A673 (cell line): ENCODE results near the gene ESPN. TPM values are rescaled to one million over a fixed set of nuclear protein-coding genes. Genes with fewer than 3 reads are reported as not detected.

Experiments used
- BruUV-seq: library from RNA; stranded (reverse); fragments of 400-500 nt; replicated peaks from 2 replicates; lab custom pipeline; 2021; lab: Mats Ljungman, UMichigan
- CTCF ChIA-PET: fragments of 300-600 bp; sonication (Branson Sonifier 250); formaldehyde crosslinking; loops from one replicate; lab custom pipeline; 2022; ENCODE audit warnings: antibody characterized with exemption; lab: Charles Lee
- POLR2A ChIA-PET: fragments of 300-600 bp; sonication (Branson Sonifier 250); formaldehyde crosslinking; loops from one replicate; lab custom pipeline; 2022; ENCODE audit warnings: antibody characterized with exemption; ENCODE audit not compliant: low non-redundant PET; lab: Charles Lee
- DNase-seq: peaks from one replicate; pipeline ENCODE4 v3.0.0-alpha.2; 2015; ENCODE audit warnings: low spot score
- H3K27ac ChIP-seq: fragments of 200-600 bp; sonication (generic); 2 replicates; pipeline ENCODE4 v1.5.1; 2016; ENCODE audit warnings: mixed run types, low read depth, mild to moderate bottlenecking, mixed read lengths, antibody characterized with exemption, low read length; ENCODE audit not compliant: poor library complexity, severe bottlenecking
- H3K27me3 ChIP-seq: fragments of 200-600 bp; sonication (generic); replicated peaks from 2 replicates; pipeline ENCODE4 v1.6.1; 2017; ENCODE audit warnings: mixed run types, low read depth, mild to moderate bottlenecking, mixed read lengths, antibody characterized with exemption, low read length; ENCODE audit not compliant: insufficient read depth, poor library complexity
- H3K36me3 ChIP-seq: fragments of 200-600 bp; sonication (generic); 2 replicates; pipeline ENCODE4 v1.6.1; 2016; ENCODE audit warnings: mixed run types, mild to moderate bottlenecking, mixed read lengths, antibody characterized with exemption, low read length; ENCODE audit not compliant: insufficient read depth, poor library complexity, severe bottlenecking
- H3K4me1 ChIP-seq: fragments of 200-600 bp; sonication (generic); 2 replicates; pipeline ENCODE4 v1.6.1; 2017; ENCODE audit warnings: mixed run types, mild to moderate bottlenecking, mixed read lengths, antibody characterized with exemption, low read length; ENCODE audit not compliant: insufficient read depth, poor library complexity, severe bottlenecking
- H3K4me3 ChIP-seq: fragments of 200-600 bp; sonication (generic); 2 replicates; pipeline ENCODE4 v1.5.1; 2016; ENCODE audit warnings: low read depth, mixed run types, mild to moderate bottlenecking, mixed read lengths, low read length; ENCODE audit not compliant: poor library complexity, severe bottlenecking
- H3K9me3 ChIP-seq: fragments of 200-600 bp; sonication (generic); 2 replicates; pipeline ENCODE4 v1.6.1; 2016; ENCODE audit warnings: mixed run types, low read depth, mild to moderate bottlenecking, mixed read lengths, antibody characterized with exemption, low read length; ENCODE audit not compliant: poor library complexity, severe bottlenecking
- EZH2 ChIP-seq: fragments of 200-600 bp; sonication (generic); IDR thresholded peaks from 2 replicates; pipeline ENCODE4 v1.6.1; 2017; ENCODE audit warnings: borderline replicate concordance, low read depth, mild to moderate bottlenecking, mixed read lengths, antibody characterized with exemption, low read length; ENCODE audit not compliant: poor library complexity, severe bottlenecking
- intact Hi-C: fragments of 100-400 bp; cut with micrococcal nuclease; formaldehyde crosslinking; loops from one replicate; pipeline ENCODE4 v1.10.0; 2022; ENCODE audit not compliant: unreplicated experiment
- total RNA-seq: library from RNA; stranded (reverse); gene quantifications from 2 replicates; pipeline ENCODE4 v1.2.3, GENCODE V29; 2021
- TF ChIP-seq, protein P1 (sequence below): fragments of 300-800, 200-600 bp; sonication (generic); conservative IDR thresholded peaks from 2 replicates; pipeline ENCODE4 v1.5.1; 2017; ENCODE audit warnings: low read depth, mild to moderate bottlenecking, antibody characterized with exemption, low read length, moderate library complexity, mixed read lengths

Gene ESPN
- total RNA-seq, 1 experiment from 2014 or later: not detected

GRCh38 chr1:6477039-6477820 is 52.7 kb downstream of the ESPN start:
- ChIA-PET CTCF (no interaction called here), POLR2A (no interaction called here)
- Histone ChIP-seq H3K9me3 (no peaks in the 10 kb centered on the region), H3K4me1 (no peaks in the 10 kb centered on the region), H3K4me3 (no peak overlapping the region), H3K36me3 (no peaks in the 10 kb centered on the region), H3K27ac (no peak overlapping the region), H3K27me3 (peaks cover 3% of the 10 kb centered on the region)
- TF ChIP-seq, protein P1, sequence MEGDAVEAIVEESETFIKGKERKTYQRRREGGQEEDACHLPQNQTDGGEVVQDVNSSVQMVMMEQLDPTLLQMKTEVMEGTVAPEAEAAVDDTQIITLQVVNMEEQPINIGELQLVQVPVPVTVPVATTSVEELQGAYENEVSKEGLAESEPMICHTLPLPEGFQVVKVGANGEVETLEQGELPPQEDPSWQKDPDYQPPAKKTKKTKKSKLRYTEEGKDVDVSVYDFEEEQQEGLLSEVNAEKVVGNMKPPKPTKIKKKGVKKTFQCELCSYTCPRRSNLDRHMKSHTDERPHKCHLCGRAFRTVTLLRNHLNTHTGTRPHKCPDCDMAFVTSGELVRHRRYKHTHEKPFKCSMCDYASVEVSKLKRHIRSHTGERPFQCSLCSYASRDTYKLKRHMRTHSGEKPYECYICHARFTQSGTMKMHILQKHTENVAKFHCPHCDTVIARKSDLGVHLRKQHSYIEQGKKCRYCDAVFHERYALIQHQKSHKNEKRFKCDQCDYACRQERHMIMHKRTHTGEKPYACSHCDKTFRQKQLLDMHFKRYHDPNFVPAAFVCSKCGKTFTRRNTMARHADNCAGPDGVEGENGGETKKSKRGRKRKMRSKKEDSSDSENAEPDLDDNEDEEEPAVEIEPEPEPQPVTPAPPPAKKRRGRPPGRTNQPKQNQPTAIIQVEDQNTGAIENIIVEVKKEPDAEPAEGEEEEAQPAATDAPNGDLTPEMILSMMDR: no peak
- TF ChIP-seq EZH2: no peak
- intact Hi-C loops: no loop called here
- BruUV-seq: no TSS peak
- no peak for DNase-seq

GRCh38 chr1:6481820-6482219 is 57.2 kb downstream of the ESPN start:
- Histone ChIP-seq H3K9me3 (no peaks in the 10 kb centered on the region), H3K27me3 (peaks cover 33% of the 10 kb centered on the region), H3K4me3 (no peak overlapping the region), H3K27ac (no peak overlapping the region), H3K4me1 (peaks cover 6% of the 10 kb centered on the region), H3K36me3 (no peaks in the 10 kb centered on the region)
- ChIA-PET CTCF (interaction anchor here (0.7 to 0.9 kb wide), 3 partner anchors 236 to 1062 kb away, joined by 3 to 6 read pairs (median 6); no protein-coding TSS in a partner anchor), POLR2A (no interaction called here)
- no peak for DNase-seq
- TF ChIP-seq EZH2: no peak
- TF ChIP-seq, protein P1: no peak
- intact Hi-C loops: no loop called here
- no TSS peak for BruUV-seq

DNA sequence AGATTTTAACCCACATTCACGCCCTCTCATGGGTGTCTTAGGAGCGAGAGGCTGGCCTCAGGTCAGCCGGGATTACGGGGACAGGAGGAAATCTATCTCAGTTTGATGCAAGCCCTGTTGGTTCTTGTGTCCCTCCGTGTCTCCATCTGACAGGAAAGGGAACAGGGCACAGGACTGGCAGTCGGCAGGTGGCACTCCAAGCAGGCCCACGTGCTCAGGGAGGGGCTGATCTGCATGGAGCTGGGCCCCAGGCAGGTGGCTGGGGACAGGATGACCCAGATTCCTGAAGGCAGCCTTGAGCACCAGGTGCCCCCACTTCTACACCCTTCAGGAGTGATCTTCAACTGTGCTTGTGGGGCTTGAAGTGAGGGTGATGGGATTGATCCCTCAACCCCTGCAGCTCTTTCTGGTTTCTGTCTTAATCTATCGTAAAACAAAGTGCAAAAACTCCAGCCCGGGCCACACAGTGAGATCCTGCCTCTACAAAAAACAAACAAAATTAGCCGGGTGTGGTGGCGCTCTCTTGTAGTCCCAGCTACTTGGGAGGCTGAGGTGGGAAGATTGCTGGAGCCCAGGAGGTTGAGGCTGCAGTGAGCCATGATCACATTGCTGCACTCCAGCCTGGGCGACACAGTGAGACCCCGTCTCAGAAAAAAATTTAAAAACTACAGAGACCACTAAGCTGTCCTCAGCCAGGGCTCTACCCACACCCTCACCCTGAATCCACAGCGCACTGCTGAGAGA is 58.6 kb downstream of the ESPN start:
- peaks cover 6% of the 10 kb centered on the region for H3K4me1 ChIP-seq
- TF ChIP-seq, protein P1: no peak
- no peak for TF ChIP-seq EZH2
- H3K27ac ChIP-seq: no peak overlapping the region
- intact Hi-C loops: no loop called here
- no peak overlapping the region for H3K4me3 ChIP-seq
- H3K36me3 ChIP-seq: no peaks in the 10 kb centered on the region
- POLR2A ChIA-PET: no interaction called here
- DNase-seq: no peak
- H3K9me3 ChIP-seq: no peaks in the 10 kb centered on the region
- peaks cover 33% of the 10 kb centered on the region for H3K27me3 ChIP-seq
- CTCF ChIA-PET: interaction anchor here (0.5 to 0.9 kb wide), 2 partner anchors 53 to 163 kb away, joined by 3 read pairs; no protein-coding TSS in a partner anchor
- no TSS peak for BruUV-seq
